Neural progenitor cell (in vitro differentiated cells): ENCODE data around the gene MED17.

Source experiments
- EZH2 ChIP-seq: fragments of 200-600 bp; sonication (generic); IDR thresholded peaks from 2 replicates; pipeline ENCODE4 v1.6.1; 2017; ENCODE audit warnings: antibody characterized with exemption, mild to moderate bottlenecking, moderate library complexity
- EZH2phosphoT487 ChIP-seq: fragments of 200-600 bp; sonication (generic); IDR thresholded peaks from 2 replicates; pipeline ENCODE4 v1.6.1; 2017; ENCODE audit warnings: antibody characterized with exemption
- TF ChIP-seq, protein P1 (sequence below): fragments of 200-600 bp; sonication (generic); IDR thresholded peaks from 2 replicates; pipeline ENCODE4 v1.5.1; 2017; ENCODE audit warnings: antibody characterized with exemption, mild to moderate bottlenecking

DNA sequence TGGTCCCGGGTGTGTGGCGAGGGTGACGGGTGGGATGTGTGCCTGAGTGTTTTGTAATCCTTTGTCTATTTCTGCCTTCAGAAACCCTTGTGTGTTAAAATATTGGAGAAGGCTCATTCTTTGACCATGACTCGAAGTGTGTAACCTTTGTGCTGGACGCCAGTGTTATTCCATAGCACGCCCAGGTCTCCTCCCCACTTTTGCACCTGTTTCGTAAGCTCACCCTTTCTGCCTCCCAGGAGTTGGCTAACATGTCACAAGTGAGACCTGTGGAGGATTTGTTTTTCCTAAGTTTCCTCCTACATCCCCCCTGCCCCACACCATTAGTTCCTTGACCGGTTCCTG lies 42.2 kb upstream of the MED17 start:
- TF ChIP-seq, protein P1, sequence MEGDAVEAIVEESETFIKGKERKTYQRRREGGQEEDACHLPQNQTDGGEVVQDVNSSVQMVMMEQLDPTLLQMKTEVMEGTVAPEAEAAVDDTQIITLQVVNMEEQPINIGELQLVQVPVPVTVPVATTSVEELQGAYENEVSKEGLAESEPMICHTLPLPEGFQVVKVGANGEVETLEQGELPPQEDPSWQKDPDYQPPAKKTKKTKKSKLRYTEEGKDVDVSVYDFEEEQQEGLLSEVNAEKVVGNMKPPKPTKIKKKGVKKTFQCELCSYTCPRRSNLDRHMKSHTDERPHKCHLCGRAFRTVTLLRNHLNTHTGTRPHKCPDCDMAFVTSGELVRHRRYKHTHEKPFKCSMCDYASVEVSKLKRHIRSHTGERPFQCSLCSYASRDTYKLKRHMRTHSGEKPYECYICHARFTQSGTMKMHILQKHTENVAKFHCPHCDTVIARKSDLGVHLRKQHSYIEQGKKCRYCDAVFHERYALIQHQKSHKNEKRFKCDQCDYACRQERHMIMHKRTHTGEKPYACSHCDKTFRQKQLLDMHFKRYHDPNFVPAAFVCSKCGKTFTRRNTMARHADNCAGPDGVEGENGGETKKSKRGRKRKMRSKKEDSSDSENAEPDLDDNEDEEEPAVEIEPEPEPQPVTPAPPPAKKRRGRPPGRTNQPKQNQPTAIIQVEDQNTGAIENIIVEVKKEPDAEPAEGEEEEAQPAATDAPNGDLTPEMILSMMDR: no peak
- TF ChIP-seq EZH2: no peak
- no peak for TF ChIP-seq EZH2phosphoT487
